ENCODE data around the gene AP5Z1. TPM values are rescaled to one million over a fixed set of nuclear protein-coding genes. Genes with fewer than 3 reads are reported as not detected.
"Not testable (repeated sequence)": the region's sequence is repeated elsewhere in the genome, so short reads cannot be mapped to it uniquely, and the experiment has no call there.

The AP5Z1 gene
- total RNA-seq, 2 experiments from 2014 or later, result 15.3 to 18.1 TPM

- H3K4me1 Mint-ChIP-seq (ENCODE audit: low read depth), result peaks cover 3% of the 10 kb centered on the region
- no peak overlapping the region for H3K4me3 Mint-ChIP-seq
- H3K27ac Mint-ChIP-seq, result no peak overlapping the region
- peaks cover 10% of the 10 kb centered on the region for H3K36me3 Mint-ChIP-seq (ENCODE audit: low read depth)
- CTCF ChIA-PET, result no interaction called here
- H3K9me3 Mint-ChIP-seq, result no peaks in the 10 kb centered on the region
- no peaks in the 10 kb centered on the region for H3K27me3 Mint-ChIP-seq (ENCODE audit: low read depth)
- no peak for DNase-seq
- intact Hi-C loops (cut with micrococcal nuclease), result no loop called here
Observed at GRCh38 chr7:4787541-4787940, 12.1 kb downstream of the AP5Z1 start.

GRCh38 chr7:4787947-4788626, 12.7 kb downstream of the AP5Z1 start:
- H3K27ac Mint-ChIP-seq, result no peak overlapping the region
- H3K4me1 Mint-ChIP-seq (ENCODE audit: low read depth), result peaks cover 3% of the 10 kb centered on the region
- no peak for DNase-seq
- H3K27me3 Mint-ChIP-seq (ENCODE audit: low read depth), result no peaks in the 10 kb centered on the region
- intact Hi-C loops (cut with micrococcal nuclease), result no loop called here
- H3K36me3 Mint-ChIP-seq (ENCODE audit: low read depth), result peaks cover 10% of the 10 kb centered on the region
- H3K4me3 Mint-ChIP-seq, result no peak overlapping the region
- CTCF ChIA-PET, result no interaction called here
- H3K9me3 Mint-ChIP-seq, result no peaks in the 10 kb centered on the region

- no peak overlapping the region for H3K27ac Mint-ChIP-seq
- H3K4me3 Mint-ChIP-seq, result no peak overlapping the region
- H3K27me3 Mint-ChIP-seq (ENCODE audit: low read depth), result no peaks in the 10 kb centered on the region
- peaks cover 10% of the 10 kb centered on the region for H3K36me3 Mint-ChIP-seq (ENCODE audit: low read depth)
- intact Hi-C loops (cut with micrococcal nuclease), result no loop called here
- H3K4me1 Mint-ChIP-seq (ENCODE audit: low read depth), result peaks cover 3% of the 10 kb centered on the region
- H3K9me3 Mint-ChIP-seq, result no peaks in the 10 kb centered on the region
- DNase-seq, result no peak
- CTCF ChIA-PET, result no interaction called here
Observed at GRCh38 chr7:4788627-4789189, 13.3 kb downstream of the AP5Z1 start.

GRCh38 chr7:4789194-4790077, 14.0 kb downstream of the AP5Z1 start:
- no peak overlapping the region for H3K4me3 Mint-ChIP-seq
- intact Hi-C loops (cut with micrococcal nuclease), result loop anchor here (10.0 kb wide), 1 partner anchor 185 kb away; no protein-coding TSS in a partner anchor
- H3K36me3 Mint-ChIP-seq (ENCODE audit: low read depth), result peaks cover 10% of the 10 kb centered on the region
- H3K27me3 Mint-ChIP-seq (ENCODE audit: low read depth), result no peaks in the 10 kb centered on the region
- DNase-seq, result no peak
- CTCF ChIA-PET, result interaction anchor here (0.9 kb wide), 1 partner anchor 9 kb away, joined by 3 read pairs; no protein-coding TSS in a partner anchor
- H3K4me1 Mint-ChIP-seq (ENCODE audit: low read depth), result peaks cover 3% of the 10 kb centered on the region
- no peaks in the 10 kb centered on the region for H3K9me3 Mint-ChIP-seq
- no peak overlapping the region for H3K27ac Mint-ChIP-seq

GRCh38 chr7:4790078-4790465, 14.6 kb downstream of the AP5Z1 start:
- no peaks in the 10 kb centered on the region for H3K9me3 Mint-ChIP-seq
- no peaks in the 10 kb centered on the region for H3K27me3 Mint-ChIP-seq (ENCODE audit: low read depth)
- intact Hi-C loops (cut with micrococcal nuclease), result loop anchor here (10.0 kb wide), 1 partner anchor 185 kb away; no protein-coding TSS in a partner anchor
- CTCF ChIA-PET, result interaction anchor here (0.9 to 3.0 kb wide), 2 partner anchors 8 to 94 kb away, joined by 3 to 11 read pairs; partner anchors contain the start of gene RADIL
- H3K4me1 Mint-ChIP-seq (ENCODE audit: low read depth), result peaks cover 3% of the 10 kb centered on the region
- H3K27ac Mint-ChIP-seq, result no peak overlapping the region
- no peak overlapping the region for H3K4me3 Mint-ChIP-seq
- peaks cover 10% of the 10 kb centered on the region for H3K36me3 Mint-ChIP-seq (ENCODE audit: low read depth)
- no peak for DNase-seq

- H3K4me3 Mint-ChIP-seq, result no peak overlapping the region
- H3K4me1 Mint-ChIP-seq (ENCODE audit: low read depth), result peaks cover 3% of the 10 kb centered on the region
- CTCF ChIA-PET, result interaction anchor here (0.7 to 3.0 kb wide), 2 partner anchors 65 to 94 kb away, joined by 5 to 11 read pairs; partner anchors contain the start of gene RADIL
- no peaks in the 10 kb centered on the region for H3K9me3 Mint-ChIP-seq
- DNase-seq, result no peak
- intact Hi-C loops (cut with micrococcal nuclease), result loop anchor here (10.0 kb wide), 1 partner anchor 184 kb away; no protein-coding TSS in a partner anchor
- peaks cover 10% of the 10 kb centered on the region for H3K36me3 Mint-ChIP-seq (ENCODE audit: low read depth)
- no peak overlapping the region for H3K27ac Mint-ChIP-seq
- H3K27me3 Mint-ChIP-seq (ENCODE audit: low read depth), result no peaks in the 10 kb centered on the region
Observed at GRCh38 chr7:4790516-4790991, 15.1 kb downstream of the AP5Z1 start.

- H3K27me3 Mint-ChIP-seq (ENCODE audit: low read depth), result no peaks in the 10 kb centered on the region
- peaks cover 3% of the 10 kb centered on the region for H3K4me1 Mint-ChIP-seq (ENCODE audit: low read depth)
- H3K27ac Mint-ChIP-seq, result no peak overlapping the region
- no peak for DNase-seq
- H3K9me3 Mint-ChIP-seq, result no peaks in the 10 kb centered on the region
- intact Hi-C loops (cut with micrococcal nuclease), result loop anchor here (10.0 kb wide), 1 partner anchor 184 kb away; no protein-coding TSS in a partner anchor
- H3K4me3 Mint-ChIP-seq, result no peak overlapping the region
- peaks cover 10% of the 10 kb centered on the region for H3K36me3 Mint-ChIP-seq (ENCODE audit: low read depth)
- CTCF ChIA-PET, result interaction anchor here (0.7 to 3.0 kb wide), 5 partner anchors 9 to 294 kb away, joined by 3 to 11 read pairs (median 3); partner anchors contain the start of gene RADIL
Observed at GRCh38 chr7:4791101-4791737, 15.8 kb downstream of the AP5Z1 start.

- CTCF ChIA-PET, result interaction anchor here (0.8 to 3.0 kb wide), 6 partner anchors 9 to 293 kb away, joined by 3 to 11 read pairs (median 3); partner anchors contain the start of gene RADIL
- no peak overlapping the region for H3K27ac Mint-ChIP-seq
Observed at GRCh38 chr7:4791738-4792536, 16.5 kb downstream of the AP5Z1 start.

GRCh38 chr7:4792537-4793126, 17.2 kb downstream of the AP5Z1 start:
- Mint-ChIP-seq H3K27ac (no peak overlapping the region), H3K4me3 (no peak overlapping the region), H3K27me3 (ENCODE audit: low read depth) (no peaks in the 10 kb centered on the region), H3K36me3 (ENCODE audit: low read depth) (peaks cover 10% of the 10 kb centered on the region), H3K9me3 (no peaks in the 10 kb centered on the region), H3K4me1 (ENCODE audit: low read depth) (peaks cover 3% of the 10 kb centered on the region)
- intact Hi-C loops (cut with micrococcal nuclease), result loop anchor here (1.0 to 10.0 kb wide), 2 partner anchors 91 to 182 kb away; partner anchors contain the start of gene RADIL
- CTCF ChIA-PET, result interaction anchor here (0.8 to 3.0 kb wide), 8 partner anchors 8 to 292 kb away, joined by 3 to 11 read pairs (median 3); partner anchors contain the start of genes AP5Z1 and RADIL
- peak; percentile 31 for DNase-seq

More at GRCh38 chr7:4791738-4792536, 16.5 kb downstream of the AP5Z1 start:
- intact Hi-C loops (cut with micrococcal nuclease), result loop anchor here (1.0 to 10.0 kb wide), 2 partner anchors 91 to 183 kb away; partner anchors contain the start of gene RADIL
- peaks cover 10% of the 10 kb centered on the region for H3K36me3 Mint-ChIP-seq (ENCODE audit: low read depth)
- H3K4me3 Mint-ChIP-seq, result no peak overlapping the region
- no peaks in the 10 kb centered on the region for H3K27me3 Mint-ChIP-seq (ENCODE audit: low read depth)
- H3K4me1 Mint-ChIP-seq (ENCODE audit: low read depth), result peaks cover 3% of the 10 kb centered on the region
- peak; percentile 81 for DNase-seq
- no peaks in the 10 kb centered on the region for H3K9me3 Mint-ChIP-seq

- not testable (repeated sequence) for H3K36me3 Mint-ChIP-seq (ENCODE audit: low read depth); H3K4me3 Mint-ChIP-seq; H3K4me1 Mint-ChIP-seq (ENCODE audit: low read depth); DNase-seq; H3K27me3 Mint-ChIP-seq (ENCODE audit: low read depth); H3K9me3 Mint-ChIP-seq; H3K27ac Mint-ChIP-seq
- CTCF ChIA-PET, result interaction anchor here (0.8 to 3.0 kb wide), 8 partner anchors 15 to 291 kb away, joined by 3 to 11 read pairs (median 3); partner anchors contain the start of genes AP5Z1 and RADIL
- intact Hi-C loops (cut with micrococcal nuclease), result loop anchor here (10.0 kb wide), 1 partner anchor 181 kb away; no protein-coding TSS in a partner anchor
Observed at GRCh38 chr7:4793385-4793993, 18.1 kb downstream of the AP5Z1 start.

Data from activated naive CD4-positive, alpha-beta T cell treated with anti-CD3 and anti-CD28 coated beads for 36 hours (primary cell).